ENCODE measurements around the gene RAB11FIP4. TPM values are rescaled to one million over a fixed set of nuclear protein-coding genes. Genes with fewer than 3 reads are reported as not detected.

Gene RAB11FIP4
- total RNA-seq, 2 donors from 2014 or later, result 22.5 to 30.8 TPM

- H3K4me3 ChIP-seq, result no peak overlapping the region
- peaks cover 3% of the 10 kb centered on the region for H3K4me1 ChIP-seq (replicated peaks)
- no peaks in the 10 kb centered on the region for H3K27me3 ChIP-seq (replicated peaks; ENCODE audit: insufficient read depth)
- TF ChIP-seq POLR2A (IDR thresholded peaks at IDR 0.05), result no peak
- TF ChIP-seq, protein P1, sequence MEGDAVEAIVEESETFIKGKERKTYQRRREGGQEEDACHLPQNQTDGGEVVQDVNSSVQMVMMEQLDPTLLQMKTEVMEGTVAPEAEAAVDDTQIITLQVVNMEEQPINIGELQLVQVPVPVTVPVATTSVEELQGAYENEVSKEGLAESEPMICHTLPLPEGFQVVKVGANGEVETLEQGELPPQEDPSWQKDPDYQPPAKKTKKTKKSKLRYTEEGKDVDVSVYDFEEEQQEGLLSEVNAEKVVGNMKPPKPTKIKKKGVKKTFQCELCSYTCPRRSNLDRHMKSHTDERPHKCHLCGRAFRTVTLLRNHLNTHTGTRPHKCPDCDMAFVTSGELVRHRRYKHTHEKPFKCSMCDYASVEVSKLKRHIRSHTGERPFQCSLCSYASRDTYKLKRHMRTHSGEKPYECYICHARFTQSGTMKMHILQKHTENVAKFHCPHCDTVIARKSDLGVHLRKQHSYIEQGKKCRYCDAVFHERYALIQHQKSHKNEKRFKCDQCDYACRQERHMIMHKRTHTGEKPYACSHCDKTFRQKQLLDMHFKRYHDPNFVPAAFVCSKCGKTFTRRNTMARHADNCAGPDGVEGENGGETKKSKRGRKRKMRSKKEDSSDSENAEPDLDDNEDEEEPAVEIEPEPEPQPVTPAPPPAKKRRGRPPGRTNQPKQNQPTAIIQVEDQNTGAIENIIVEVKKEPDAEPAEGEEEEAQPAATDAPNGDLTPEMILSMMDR (IDR thresholded peaks at IDR 0.05), result no peak
- TF ChIP-seq POLR2AphosphoS5 (IDR thresholded peaks at IDR 0.05), result no peak
- DNase-seq (ENCODE audit: low spot score), result no peak
- 87% methylated on average over 10 of the region's 10 CpGs for WGBS
- H3K36me3 ChIP-seq, result no peaks in the 10 kb centered on the region
- H3K27ac ChIP-seq, result no peak overlapping the region
- intact Hi-C loops (cut with DNase I), result no loop called here
- no peaks in the 10 kb centered on the region for H3K9me3 ChIP-seq
These were observed 141.1 kb downstream of the RAB11FIP4 start for GRCh38 chr17:31532526-31532925.

DNA sequence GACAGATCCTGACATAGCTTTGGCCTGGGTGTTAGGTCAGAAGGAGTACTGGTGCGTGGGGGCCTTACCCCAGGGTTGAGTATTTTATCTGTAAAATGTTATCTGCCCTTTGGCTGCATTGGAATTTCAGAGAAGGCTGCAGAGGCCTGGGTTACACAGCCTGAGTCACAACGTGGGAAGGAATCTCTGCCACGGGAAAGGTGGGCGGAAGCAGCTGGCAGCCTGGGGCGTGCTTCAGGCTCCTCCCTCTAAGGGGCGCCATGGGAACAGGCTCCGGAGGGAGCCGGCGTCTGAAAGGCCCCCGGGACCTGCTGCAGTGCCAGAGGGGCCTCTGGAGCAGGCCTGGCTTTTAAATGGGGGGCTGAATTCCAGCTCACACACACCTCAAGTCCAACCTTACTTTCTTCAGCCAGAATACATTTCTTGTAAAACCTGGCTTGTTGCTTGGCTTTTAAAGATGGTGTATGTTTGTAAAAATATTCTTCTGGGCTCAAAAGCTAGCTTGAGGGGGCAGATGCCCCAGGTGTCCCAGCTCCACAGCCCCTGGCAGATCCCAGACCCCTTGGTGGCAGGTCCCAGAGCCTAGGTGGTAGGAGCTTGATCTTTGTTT, 142.2 kb downstream of the RAB11FIP4 start:
- WGBS, result 23% methylated on average over 10 of the region's 10 CpGs

DNA sequence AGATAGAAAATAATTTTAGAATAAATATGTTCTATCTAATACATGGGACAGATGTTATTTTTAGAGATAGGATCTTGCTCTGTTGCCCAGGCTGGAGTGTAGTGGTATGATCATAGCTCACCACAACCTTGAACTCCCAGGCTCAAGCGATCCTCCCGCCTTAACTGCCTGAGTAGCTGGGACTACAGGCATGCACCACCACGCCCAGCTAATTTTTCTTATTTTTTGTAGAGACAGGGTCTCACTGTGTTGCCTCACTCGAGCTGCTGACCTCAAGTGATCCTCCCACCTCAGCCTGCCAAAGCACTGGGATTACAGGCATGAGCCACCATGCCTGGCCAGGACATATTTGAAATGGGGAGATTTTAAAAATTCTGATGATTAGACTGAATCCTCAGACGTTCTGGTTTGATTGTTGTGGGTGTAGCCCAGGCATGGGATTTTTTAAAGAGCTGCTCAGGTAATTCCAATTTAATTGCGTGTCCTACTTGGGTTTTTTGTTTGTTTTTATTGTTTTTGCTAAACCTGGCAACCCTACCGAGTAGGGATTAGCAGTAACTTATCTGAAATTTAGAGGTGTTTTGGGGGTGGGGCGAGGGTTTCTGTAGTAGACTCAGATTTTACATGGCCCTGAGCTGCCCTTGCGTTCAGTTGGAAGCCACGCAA, 142.9 kb downstream of the RAB11FIP4 start:
- intact Hi-C loops (cut with DNase I), result no loop called here

More for the DNA sequence above, 142.2 kb downstream of the RAB11FIP4 start:
- Histone ChIP-seq H3K27ac (no peak overlapping the region), H3K36me3 (no peaks in the 10 kb centered on the region), H3K4me3 (no peak overlapping the region), H3K27me3 (replicated peaks; ENCODE audit: insufficient read depth) (no peaks in the 10 kb centered on the region), H3K9me3 (no peaks in the 10 kb centered on the region), H3K4me1 (replicated peaks) (peaks cover 9% of the 10 kb centered on the region)
- TF ChIP-seq, protein P1 (IDR thresholded peaks at IDR 0.05), result peak in 2 of 4 experiments; percentile 13 to 27
- TF ChIP-seq POLR2A (IDR thresholded peaks at IDR 0.05), result no peak
- no peak for TF ChIP-seq POLR2AphosphoS5 (IDR thresholded peaks at IDR 0.05)
- DNase-seq (ENCODE audit: low spot score), result no peak
- intact Hi-C loops (cut with DNase I), result no loop called here

GRCh38 chr17:31535581-31535981, 144.1 kb downstream of the RAB11FIP4 start:
- TF ChIP-seq POLR2A (IDR thresholded peaks at IDR 0.05) (no peak), POLR2AphosphoS5 (IDR thresholded peaks at IDR 0.05) (no peak)
- TF ChIP-seq, protein P1 (IDR thresholded peaks at IDR 0.05), result no peak
- Histone ChIP-seq H3K4me1 (replicated peaks) (peaks cover 9% of the 10 kb centered on the region), H3K36me3 (no peaks in the 10 kb centered on the region), H3K27ac (no peak overlapping the region), H3K4me3 (no peak overlapping the region), H3K27me3 (replicated peaks; ENCODE audit: insufficient read depth) (no peaks in the 10 kb centered on the region), H3K9me3 (no peaks in the 10 kb centered on the region)
- intact Hi-C loops (cut with DNase I), result no loop called here
- DNase-seq (ENCODE audit: low spot score), result no peak
- 45% methylated on average over 2 of the region's 2 CpGs for WGBS

More for the DNA sequence above, 142.9 kb downstream of the RAB11FIP4 start:
- no peaks in the 10 kb centered on the region for H3K36me3 ChIP-seq
- WGBS, result 72% methylated on average over 10 of the region's 10 CpGs
- H3K27me3 ChIP-seq (replicated peaks; ENCODE audit: insufficient read depth), result no peaks in the 10 kb centered on the region
- no peak for DNase-seq (ENCODE audit: low spot score)
- TF ChIP-seq, protein P1 (IDR thresholded peaks at IDR 0.05), result no peak
- no peak for TF ChIP-seq POLR2A (IDR thresholded peaks at IDR 0.05)
- TF ChIP-seq POLR2AphosphoS5 (IDR thresholded peaks at IDR 0.05), result no peak
- H3K9me3 ChIP-seq, result no peaks in the 10 kb centered on the region
- H3K4me3 ChIP-seq, result no peak overlapping the region
- peaks cover 9% of the 10 kb centered on the region for H3K4me1 ChIP-seq (replicated peaks)
- no peak overlapping the region for H3K27ac ChIP-seq

DNA sequence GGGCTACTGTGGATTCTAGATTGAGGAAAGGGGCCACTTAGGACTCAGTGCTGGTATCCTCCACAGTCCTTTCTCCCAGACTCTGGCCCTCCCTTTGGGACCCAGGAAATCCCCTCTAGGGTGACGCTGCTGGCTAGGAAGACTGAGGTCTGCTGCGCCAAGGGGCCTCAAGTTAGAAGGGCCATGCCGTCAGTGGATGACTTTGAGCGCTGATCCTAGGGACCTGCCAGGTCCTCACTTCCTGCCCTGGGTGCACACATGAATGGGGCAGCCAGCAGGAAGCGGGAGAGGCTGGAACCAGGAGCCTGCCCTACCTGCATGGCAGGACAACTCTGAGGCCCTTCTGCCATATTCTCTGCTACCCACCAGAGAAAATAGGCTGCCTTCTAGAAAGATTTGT, 145.0 kb downstream of the RAB11FIP4 start:
- peaks cover 9% of the 10 kb centered on the region for H3K4me1 ChIP-seq (replicated peaks)
- no peaks in the 10 kb centered on the region for H3K9me3 ChIP-seq
- no peaks in the 10 kb centered on the region for H3K36me3 ChIP-seq
- H3K4me3 ChIP-seq, result no peak overlapping the region
- no peaks in the 10 kb centered on the region for H3K27me3 ChIP-seq (replicated peaks; ENCODE audit: insufficient read depth)
- 100% methylated on average over 5 of the region's 5 CpGs for WGBS
- no peak for TF ChIP-seq POLR2A (IDR thresholded peaks at IDR 0.05)
- TF ChIP-seq, protein P1 (IDR thresholded peaks at IDR 0.05), result no peak
- no peak for TF ChIP-seq POLR2AphosphoS5 (IDR thresholded peaks at IDR 0.05)
- no peak overlapping the region for H3K27ac ChIP-seq
- intact Hi-C loops (cut with DNase I), result no loop called here
- no peak for DNase-seq (ENCODE audit: low spot score)

Measured in prostate gland (tissue), 2 donors.